ENCODE results near the gene UNC13D.

UNC13D gene

DNA sequence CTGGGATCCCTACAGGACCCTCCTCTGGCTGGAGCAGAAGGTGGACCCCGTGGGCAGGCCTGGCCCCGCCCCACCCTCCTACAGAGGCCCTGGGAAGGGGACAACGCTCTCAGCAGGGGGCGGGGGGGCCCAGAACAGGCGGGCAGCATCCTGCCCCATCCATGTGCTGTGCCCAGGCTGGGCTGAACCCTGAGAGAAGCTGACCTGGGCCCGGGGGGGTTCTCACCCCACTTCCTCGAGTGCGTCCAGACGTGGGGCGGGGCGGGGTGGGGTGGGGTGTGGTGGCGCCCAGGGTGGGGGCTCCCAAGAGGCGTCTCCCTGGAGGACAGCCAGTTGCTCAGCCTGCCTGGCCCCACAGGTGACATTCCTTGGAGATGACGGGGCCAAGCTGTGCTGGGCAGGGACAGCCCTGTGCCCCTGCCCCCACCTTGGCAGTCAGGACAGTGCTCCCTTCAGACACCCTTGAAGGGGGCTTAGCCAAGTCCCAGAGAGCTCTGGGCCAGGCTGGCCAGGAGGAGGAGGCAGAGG, 390 bp upstream of the UNC13D start:
- Histone ChIP-seq H3K4me1 (ENCODE audit: low read length) (no peaks in the 10 kb centered on the region), H4K20me1 (ENCODE audit: insufficient read depth, low read length) (no peaks in the 10 kb centered on the region), H3K27me3 (replicated peaks; ENCODE audit: insufficient read depth, low read length) (peaks cover 7% of the 10 kb centered on the region; the same call in 1 of the 2 replicates), H3K27ac (ENCODE audit: low read length) (no peak overlapping the region), H3K9ac (ENCODE audit: low read length) (no peak overlapping the region), H3K4me3 (ENCODE audit: low read length) (no peak overlapping the region), H3K79me2 (ENCODE audit: low read length) (no peaks in the 10 kb centered on the region), H3K4me2 (ENCODE audit: low read depth, low read length) (no peak overlapping the region), H3K36me3 (replicated peaks; ENCODE audit: insufficient read depth, low read length) (no peaks in the 10 kb centered on the region), H3K9me3 (replicated peaks; ENCODE audit: insufficient read depth, low read length) (no peaks in the 10 kb centered on the region), H3F3A (ENCODE audit: insufficient read depth, low read length) (no peaks in the 10 kb centered on the region), H3K9me2 (replicated peaks; ENCODE audit: insufficient read depth, low read length) (no peaks in the 10 kb centered on the region), H2AFZ (ENCODE audit: low read length) (no peak overlapping the region)
- TF ChIP-seq, protein P1, sequence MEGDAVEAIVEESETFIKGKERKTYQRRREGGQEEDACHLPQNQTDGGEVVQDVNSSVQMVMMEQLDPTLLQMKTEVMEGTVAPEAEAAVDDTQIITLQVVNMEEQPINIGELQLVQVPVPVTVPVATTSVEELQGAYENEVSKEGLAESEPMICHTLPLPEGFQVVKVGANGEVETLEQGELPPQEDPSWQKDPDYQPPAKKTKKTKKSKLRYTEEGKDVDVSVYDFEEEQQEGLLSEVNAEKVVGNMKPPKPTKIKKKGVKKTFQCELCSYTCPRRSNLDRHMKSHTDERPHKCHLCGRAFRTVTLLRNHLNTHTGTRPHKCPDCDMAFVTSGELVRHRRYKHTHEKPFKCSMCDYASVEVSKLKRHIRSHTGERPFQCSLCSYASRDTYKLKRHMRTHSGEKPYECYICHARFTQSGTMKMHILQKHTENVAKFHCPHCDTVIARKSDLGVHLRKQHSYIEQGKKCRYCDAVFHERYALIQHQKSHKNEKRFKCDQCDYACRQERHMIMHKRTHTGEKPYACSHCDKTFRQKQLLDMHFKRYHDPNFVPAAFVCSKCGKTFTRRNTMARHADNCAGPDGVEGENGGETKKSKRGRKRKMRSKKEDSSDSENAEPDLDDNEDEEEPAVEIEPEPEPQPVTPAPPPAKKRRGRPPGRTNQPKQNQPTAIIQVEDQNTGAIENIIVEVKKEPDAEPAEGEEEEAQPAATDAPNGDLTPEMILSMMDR (IDR thresholded peaks at IDR 0.05; ENCODE audit: low read length): no peak
- TF ChIP-seq EZH2 (optimal IDR thresholded peaks at IDR 0.05; ENCODE audit: low read depth, low read length) (no peak), EZH2phosphoT487 (IDR thresholded peaks at IDR 0.05; ENCODE audit: low read length) (no peak)
- DNase-seq: no peak

DNA sequence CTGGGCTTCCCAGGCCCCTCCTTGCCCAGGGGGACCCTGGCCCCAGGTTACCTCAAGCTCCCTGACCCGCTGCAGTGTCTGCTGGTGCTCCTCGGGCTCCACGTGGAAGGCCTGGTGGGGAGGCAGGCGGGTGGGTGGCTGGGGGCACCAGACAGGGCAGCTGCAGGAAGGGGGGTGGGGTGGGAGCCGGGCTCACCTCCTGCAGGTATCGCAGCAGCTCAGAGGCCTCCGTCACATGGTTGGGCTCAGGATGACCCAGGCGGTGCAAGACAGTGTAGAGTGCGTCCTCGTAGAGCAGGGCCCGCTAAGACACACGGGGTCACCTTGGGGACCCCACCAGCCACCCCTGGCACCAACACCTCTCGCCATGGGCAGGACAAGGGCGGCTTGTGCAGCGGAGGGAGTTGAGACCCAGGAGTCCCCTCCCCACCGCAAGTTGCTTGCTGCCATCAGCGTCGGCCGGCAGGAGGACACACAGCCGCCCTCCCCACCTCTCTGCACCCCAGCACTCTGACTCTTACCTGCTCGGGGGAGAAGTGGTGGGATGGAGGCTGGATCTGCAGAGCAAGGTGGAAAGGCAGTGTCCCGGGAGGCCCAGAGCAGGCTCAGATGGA, 1.1 kb downstream of the UNC13D start:
- H3K27me3 ChIP-seq (replicated peaks; ENCODE audit: insufficient read depth, low read length): peaks cover 7% of the 10 kb centered on the region; the same call in 1 of the 2 replicates
- H3K9me2 ChIP-seq (replicated peaks; ENCODE audit: insufficient read depth, low read length): no peaks in the 10 kb centered on the region
- H3K27ac ChIP-seq (ENCODE audit: low read length): no peak overlapping the region
- H3K9ac ChIP-seq (ENCODE audit: low read length): no peak overlapping the region
- no peak overlapping the region for H3K4me2 ChIP-seq (ENCODE audit: low read depth, low read length)
- H3K4me1 ChIP-seq (ENCODE audit: low read length): no peaks in the 10 kb centered on the region
- H2AFZ ChIP-seq (ENCODE audit: low read length): no peak overlapping the region
- no peaks in the 10 kb centered on the region for H3F3A ChIP-seq (ENCODE audit: insufficient read depth, low read length)
- TF ChIP-seq EZH2 (optimal IDR thresholded peaks at IDR 0.05; ENCODE audit: low read depth, low read length): no peak
- TF ChIP-seq EZH2phosphoT487 (IDR thresholded peaks at IDR 0.05; ENCODE audit: low read length): no peak
- TF ChIP-seq, protein P1 (IDR thresholded peaks at IDR 0.05; ENCODE audit: low read length): no peak
- DNase-seq: no peak
- no peak overlapping the region for H3K4me3 ChIP-seq (ENCODE audit: low read length)
- H3K79me2 ChIP-seq (ENCODE audit: low read length): no peaks in the 10 kb centered on the region
- no peaks in the 10 kb centered on the region for H3K9me3 ChIP-seq (replicated peaks; ENCODE audit: insufficient read depth, low read length)
- no peaks in the 10 kb centered on the region for H4K20me1 ChIP-seq (ENCODE audit: insufficient read depth, low read length)
- no peaks in the 10 kb centered on the region for H3K36me3 ChIP-seq (replicated peaks; ENCODE audit: insufficient read depth, low read length)

DNA sequence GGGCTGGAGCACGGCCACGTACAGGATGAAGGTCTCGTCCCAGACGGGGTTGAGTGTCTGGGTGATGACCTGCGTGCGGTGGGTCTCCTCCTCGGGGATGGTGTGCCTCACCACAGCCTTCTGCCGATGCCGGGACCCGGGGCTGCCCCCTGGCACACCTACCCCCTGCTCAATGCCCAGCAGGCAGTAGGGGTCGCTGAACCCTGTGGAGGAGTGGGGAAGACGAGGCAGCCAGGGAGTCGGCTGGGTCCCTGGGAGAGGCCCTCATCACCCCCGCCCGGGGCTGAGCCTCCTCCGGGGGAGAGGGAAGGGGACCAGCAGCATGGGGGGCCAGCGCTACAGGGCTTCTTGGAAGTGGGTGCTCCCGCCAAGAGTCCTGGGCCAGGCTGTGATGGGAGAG, 1.8 kb downstream of the UNC13D start:
- TF ChIP-seq, protein P1 (IDR thresholded peaks at IDR 0.05; ENCODE audit: low read length): no peak
- TF ChIP-seq EZH2 (optimal IDR thresholded peaks at IDR 0.05; ENCODE audit: low read depth, low read length) (no peak), EZH2phosphoT487 (IDR thresholded peaks at IDR 0.05; ENCODE audit: low read length) (no peak)
- no peaks in the 10 kb centered on the region for H3F3A ChIP-seq (ENCODE audit: insufficient read depth, low read length)
- H3K4me1 ChIP-seq (ENCODE audit: low read length): no peaks in the 10 kb centered on the region
- peaks cover 7% of the 10 kb centered on the region; the same call in 1 of the 2 replicates for H3K27me3 ChIP-seq (replicated peaks; ENCODE audit: insufficient read depth, low read length)
- no peak for DNase-seq
- H3K36me3 ChIP-seq (replicated peaks; ENCODE audit: insufficient read depth, low read length): no peaks in the 10 kb centered on the region
- H3K4me3 ChIP-seq (ENCODE audit: low read length): no peak overlapping the region
- H2AFZ ChIP-seq (ENCODE audit: low read length): no peak overlapping the region
- H3K27ac ChIP-seq (ENCODE audit: low read length): no peak overlapping the region
- H3K79me2 ChIP-seq (ENCODE audit: low read length): no peaks in the 10 kb centered on the region
- no peak overlapping the region for H3K9ac ChIP-seq (ENCODE audit: low read length)
- H3K9me2 ChIP-seq (replicated peaks; ENCODE audit: insufficient read depth, low read length): no peaks in the 10 kb centered on the region
- H3K9me3 ChIP-seq (replicated peaks; ENCODE audit: insufficient read depth, low read length): no peaks in the 10 kb centered on the region
- no peaks in the 10 kb centered on the region for H4K20me1 ChIP-seq (ENCODE audit: insufficient read depth, low read length)
- no peak overlapping the region for H3K4me2 ChIP-seq (ENCODE audit: low read depth, low read length)

Data from MM.1S (cell line).